SJSA1 (cell line): ENCODE measurements around the gene LYSMD3. TPM values are rescaled to one million over a fixed set of nuclear protein-coding genes. Genes with fewer than 3 reads are reported as not detected.
A peak's percentile ranks its signal among the peaks of the same experiment; 100 is the strongest.

ENCODE experiments used
- DNase-seq, 2 experiments: peaks; one replicate each; pipeline ENCODE4 v3.0.0-alpha.2; 2015 to 2020; ENCODE audit warnings: low spot score in 2 of 2, low read depth in 1 of 2
- H3K27ac ChIP-seq: fragments of 250-450 bp; sonication (Bioruptor Pico); 2 replicates; pipeline ENCODE4 v1.5.1; 2020; ENCODE audit warnings: mild to moderate bottlenecking, moderate library complexity
- H3K27me3 ChIP-seq: fragments of 250-450 bp; sonication (Bioruptor Pico); replicated peaks from 2 replicates; pipeline ENCODE4 v1.5.1; 2020; ENCODE audit warnings: mild to moderate bottlenecking, moderate library complexity
- H3K36me3 ChIP-seq: fragments of 250-450 bp; sonication (Bioruptor Pico); 2 replicates; pipeline ENCODE4 v1.5.1; 2020; ENCODE audit warnings: mild to moderate bottlenecking
- H3K4me1 ChIP-seq: fragments of 250-450 bp; sonication (Bioruptor Pico); replicated peaks from 2 replicates; pipeline ENCODE4 v1.6.1; 2021; ENCODE audit warnings: mild to moderate bottlenecking
- H3K4me3 ChIP-seq: fragments of 250-450 bp; sonication (Bioruptor Pico); 2 replicates; pipeline ENCODE4 v1.5.1; 2020; ENCODE audit warnings: mild to moderate bottlenecking
- H3K9me3 ChIP-seq: fragments of 250-450 bp; sonication (Bioruptor Pico); replicated peaks from 2 replicates; pipeline ENCODE4 v1.5.1; 2020; ENCODE audit warnings: mild to moderate bottlenecking
- total RNA-seq: library from RNA; depleted of rRNA; stranded (reverse); fragments of >200 nt; shearing (Covaris generic); gene quantifications from 2 replicates; pipeline ENCODE4 v1.2.3, GENCODE V29; 2014

Gene LYSMD3
- total RNA-seq, 1 experiment from 2014 or later: 20.0 TPM

- Histone ChIP-seq H3K27me3 (peaks cover 68% of the 10 kb centered on the region), H3K27ac (no peak overlapping the region), H3K9me3 (no peaks in the 10 kb centered on the region), H3K4me1 (peaks cover 7% of the 10 kb centered on the region), H3K4me3 (no peak overlapping the region), H3K36me3 (no peaks in the 10 kb centered on the region)
- no peak for DNase-seq
Observed at GRCh38 chr5:90557391-90557790, 28.0 kb upstream of the LYSMD3 start.

GRCh38 chr5:90555666-90556065 is 26.3 kb upstream of the LYSMD3 start:
- peaks cover 57% of the 10 kb centered on the region for H3K27me3 ChIP-seq
- no peaks in the 10 kb centered on the region for H3K9me3 ChIP-seq
- no peak overlapping the region for H3K4me3 ChIP-seq
- H3K4me1 ChIP-seq: peaks cover 7% of the 10 kb centered on the region
- H3K27ac ChIP-seq: no peak overlapping the region
- H3K36me3 ChIP-seq: no peaks in the 10 kb centered on the region
- no peak for DNase-seq

DNA sequence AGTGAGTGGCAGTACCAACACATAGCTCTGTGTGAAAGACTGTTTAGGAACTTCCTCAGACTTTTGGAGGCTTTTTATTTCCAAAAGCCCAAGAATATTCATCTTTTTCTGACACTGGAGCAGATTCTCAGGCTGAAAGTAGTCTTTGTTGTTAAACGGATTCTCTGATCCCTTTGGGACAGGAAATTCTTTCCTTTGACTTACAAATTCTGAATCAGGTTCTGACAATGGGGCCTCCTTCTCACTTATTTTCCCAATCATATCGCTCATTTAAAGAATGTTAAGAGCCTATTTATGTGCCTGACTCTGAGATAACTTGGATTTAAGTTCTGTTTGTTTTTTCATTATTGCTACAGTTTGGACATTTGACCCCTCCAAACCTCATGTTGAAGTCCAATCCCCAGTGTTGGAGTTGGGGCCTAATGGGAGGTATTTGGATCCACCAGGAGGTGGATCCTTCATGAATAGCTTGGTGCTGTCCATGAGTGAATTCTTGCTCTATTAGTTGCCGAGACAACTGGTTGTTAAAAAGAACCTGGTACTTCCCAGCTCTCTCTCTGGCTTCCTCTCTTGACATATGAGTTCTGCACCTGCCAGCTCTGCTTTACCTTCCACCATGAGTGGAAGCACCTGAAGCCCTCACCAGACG is 25.1 kb upstream of the LYSMD3 start:
- Histone ChIP-seq H3K4me3 (no peak overlapping the region), H3K27me3 (peaks cover 45% of the 10 kb centered on the region), H3K9me3 (no peaks in the 10 kb centered on the region), H3K4me1 (peaks cover 7% of the 10 kb centered on the region), H3K27ac (no peak overlapping the region), H3K36me3 (no peaks in the 10 kb centered on the region)
- DNase-seq: no peak

DNA sequence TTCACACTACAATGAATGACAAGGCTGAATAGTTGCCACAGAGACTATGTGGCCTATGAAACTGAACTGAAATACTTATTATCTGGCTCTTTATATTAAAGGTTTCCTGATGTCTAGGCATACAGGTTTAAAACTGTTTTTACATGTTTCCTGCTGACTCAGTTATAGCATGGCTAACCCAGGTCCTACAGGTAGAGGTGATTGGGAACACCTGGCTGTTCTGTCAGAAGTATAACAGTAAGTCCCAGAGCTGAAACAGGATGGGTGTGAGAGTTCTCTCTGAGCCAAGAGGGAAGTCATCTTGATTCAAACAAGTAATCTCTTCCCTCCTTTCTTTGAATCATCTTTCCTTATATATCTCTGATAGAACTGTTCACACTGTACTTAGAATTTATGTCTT is 24.3 kb upstream of the LYSMD3 start:
- Histone ChIP-seq H3K27ac (no peak overlapping the region), H3K4me1 (peaks cover 5% of the 10 kb centered on the region), H3K36me3 (no peaks in the 10 kb centered on the region), H3K9me3 (no peaks in the 10 kb centered on the region), H3K27me3 (peaks cover 38% of the 10 kb centered on the region), H3K4me3 (no peak overlapping the region)
- DNase-seq: no peak

- H3K4me3 ChIP-seq: no peak overlapping the region
- no peak overlapping the region for H3K27ac ChIP-seq
- no peak for DNase-seq
- H3K27me3 ChIP-seq: peaks cover 14% of the 10 kb centered on the region
- H3K36me3 ChIP-seq: no peaks in the 10 kb centered on the region
- no peaks in the 10 kb centered on the region for H3K9me3 ChIP-seq
- H3K4me1 ChIP-seq: peaks cover 14% of the 10 kb centered on the region
Observed at GRCh38 chr5:90551376-90551775, 22.0 kb upstream of the LYSMD3 start.

- Histone ChIP-seq H3K4me3 (no peak overlapping the region), H3K4me1 (peaks cover 14% of the 10 kb centered on the region), H3K36me3 (no peaks in the 10 kb centered on the region), H3K27me3 (peaks cover 10% of the 10 kb centered on the region; the same call in 1 of the 2 replicates), H3K27ac (no peak overlapping the region), H3K9me3 (no peaks in the 10 kb centered on the region)
- DNase-seq: no peak
Observed at GRCh38 chr5:90550963-90551362, 21.6 kb upstream of the LYSMD3 start.

- Histone ChIP-seq H3K27me3 (0 out of 2 replicates have a peak, but pooled peaks cover 10% of the 10 kb centered on the region), H3K4me3 (no peak overlapping the region), H3K9me3 (no peaks in the 10 kb centered on the region), H3K27ac (no peak overlapping the region), H3K36me3 (no peaks in the 10 kb centered on the region), H3K4me1 (peaks cover 14% of the 10 kb centered on the region)
- DNase-seq: no peak
Observed at GRCh38 chr5:90549729-90550275, 20.4 kb upstream of the LYSMD3 start.

- H3K27me3 ChIP-seq: peaks cover 10% of the 10 kb centered on the region; the same call in 1 of the 2 replicates
- H3K4me1 ChIP-seq: peaks cover 14% of the 10 kb centered on the region
- no peak overlapping the region for H3K27ac ChIP-seq
- no peaks in the 10 kb centered on the region for H3K9me3 ChIP-seq
- no peak for DNase-seq
- no peak overlapping the region for H3K4me3 ChIP-seq
- H3K36me3 ChIP-seq: no peaks in the 10 kb centered on the region
Observed at GRCh38 chr5:90549223-90549622, 19.8 kb upstream of the LYSMD3 start.

GRCh38 chr5:90548069-90548593 is 18.7 kb upstream of the LYSMD3 start:
- DNase-seq: peak; percentile 52 to 53
- Histone ChIP-seq H3K9me3 (no peaks in the 10 kb centered on the region), H3K4me3 (no peak overlapping the region), H3K36me3 (no peaks in the 10 kb centered on the region), H3K27me3 (peaks cover 7% of the 10 kb centered on the region; the same call in 1 of the 2 replicates), H3K4me1 (peaks cover 14% of the 10 kb centered on the region), H3K27ac (no peak overlapping the region)

- peaks cover 14% of the 10 kb centered on the region for H3K4me1 ChIP-seq
- DNase-seq: peak; percentile 46 to 52
- H3K4me3 ChIP-seq: no peak overlapping the region
- no peak overlapping the region; the same call in 1 of the 2 replicates for H3K27ac ChIP-seq
- H3K27me3 ChIP-seq: no peaks in the 10 kb centered on the region; the same call in 1 of the 2 replicates
- no peaks in the 10 kb centered on the region for H3K9me3 ChIP-seq
- H3K36me3 ChIP-seq: no peaks in the 10 kb centered on the region
Observed at GRCh38 chr5:90547072-90547536, 17.7 kb upstream of the LYSMD3 start.

GRCh38 chr5:90546216-90546837 is 16.9 kb upstream of the LYSMD3 start:
- Histone ChIP-seq H3K9me3 (no peaks in the 10 kb centered on the region), H3K27ac (no peak overlapping the region), H3K36me3 (no peaks in the 10 kb centered on the region), H3K4me3 (no peak overlapping the region), H3K27me3 (no peaks in the 10 kb centered on the region; the same call in 1 of the 2 replicates), H3K4me1 (peaks cover 14% of the 10 kb centered on the region)
- DNase-seq: no peak

DNA sequence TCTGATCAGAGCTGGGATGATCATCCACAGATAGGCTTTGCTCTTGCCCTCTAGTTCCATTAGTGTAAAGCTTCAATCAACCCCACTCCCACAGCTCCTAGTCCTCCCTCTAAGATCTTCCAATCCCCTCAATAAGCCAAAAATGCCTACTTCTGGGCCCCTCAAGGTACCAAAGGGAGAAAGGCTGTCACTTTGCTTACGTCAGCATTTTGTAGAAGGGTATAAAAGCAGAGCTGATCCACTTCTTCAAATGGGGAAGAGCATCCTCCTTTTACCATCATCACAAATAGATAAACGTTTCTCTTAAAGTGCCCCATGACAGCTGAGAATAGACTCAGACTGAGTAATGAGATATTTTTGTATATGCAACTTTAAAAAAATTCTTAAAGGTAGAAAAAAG is 16.1 kb upstream of the LYSMD3 start:
- Histone ChIP-seq H3K4me1 (peaks cover 14% of the 10 kb centered on the region), H3K36me3 (no peaks in the 10 kb centered on the region), H3K9me3 (no peaks in the 10 kb centered on the region), H3K27ac (no peak overlapping the region), H3K27me3 (no peaks in the 10 kb centered on the region; the same call in 1 of the 2 replicates), H3K4me3 (no peak overlapping the region)
- DNase-seq: no peak

GRCh38 chr5:90542827-90543519 is 13.6 kb upstream of the LYSMD3 start:
- Histone ChIP-seq H3K36me3 (no peaks in the 10 kb centered on the region), H3K4me3 (no peak overlapping the region), H3K4me1 (peaks cover 9% of the 10 kb centered on the region), H3K27ac (no peak overlapping the region), H3K9me3 (no peaks in the 10 kb centered on the region), H3K27me3 (no peaks in the 10 kb centered on the region; the same call in 1 of the 2 replicates)
- DNase-seq: no peak
